SK-N-SH (cell line): ENCODE measurements around the gene CDH2.

Experiments used
- POLR2AphosphoS5 ChIP-seq: IDR thresholded peaks from 2 replicates; pipeline ENCODE4 v1.6.1; 2012; ENCODE audit warnings: low read depth, low read length
- RAD21 ChIP-seq: IDR thresholded peaks from 2 replicates; pipeline ENCODE4 v1.6.1; 2012; ENCODE audit warnings: mild to moderate bottlenecking, low read length
- TAF1 ChIP-seq: IDR thresholded peaks from 2 replicates; pipeline ENCODE4 v1.6.1; 2012; ENCODE audit warnings: low read depth, mild to moderate bottlenecking, low read length, moderate library complexity, borderline replicate concordance
- YY1 ChIP-seq: IDR thresholded peaks from 2 replicates; pipeline ENCODE4 v1.4.0; 2012; ENCODE audit warnings: low read depth, mild to moderate bottlenecking
- TF ChIP-seq, protein P1 (sequence below): fragments of 200-600 bp; sonication (generic); IDR thresholded peaks from 2 replicates; pipeline ENCODE4 v1.6.1; 2017; ENCODE audit warnings: antibody characterized with exemption, mild to moderate bottlenecking, moderate library complexity
- TF ChIP-seq, protein P2 (sequence below): IDR thresholded peaks from 2 replicates; pipeline ENCODE4 v1.4.0; 2012; ENCODE audit warnings: low read depth

DNA sequence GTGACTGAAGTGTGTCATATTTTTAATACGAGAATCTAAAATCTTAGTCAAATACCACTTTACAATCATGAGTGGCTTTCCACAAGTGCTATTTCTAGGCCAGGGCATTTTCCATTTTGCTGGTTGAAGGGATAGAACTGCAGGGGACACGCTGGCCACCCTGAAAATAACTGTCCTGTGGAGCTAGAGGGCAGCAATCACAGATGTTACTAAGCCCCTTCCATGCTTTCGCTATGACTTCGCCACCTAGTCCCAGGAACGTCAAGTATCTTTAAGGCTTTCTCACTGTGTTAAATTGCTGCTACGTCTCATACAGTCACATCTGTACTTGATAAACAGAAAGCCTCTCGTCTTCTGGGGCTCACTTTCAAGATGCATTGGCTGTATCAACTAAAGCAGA is 171.8 kb downstream of the CDH2 start:
- TF ChIP-seq TAF1 (no peak), YY1 (no peak), POLR2AphosphoS5 (no peak), RAD21 (no peak)
- TF ChIP-seq, protein P1, sequence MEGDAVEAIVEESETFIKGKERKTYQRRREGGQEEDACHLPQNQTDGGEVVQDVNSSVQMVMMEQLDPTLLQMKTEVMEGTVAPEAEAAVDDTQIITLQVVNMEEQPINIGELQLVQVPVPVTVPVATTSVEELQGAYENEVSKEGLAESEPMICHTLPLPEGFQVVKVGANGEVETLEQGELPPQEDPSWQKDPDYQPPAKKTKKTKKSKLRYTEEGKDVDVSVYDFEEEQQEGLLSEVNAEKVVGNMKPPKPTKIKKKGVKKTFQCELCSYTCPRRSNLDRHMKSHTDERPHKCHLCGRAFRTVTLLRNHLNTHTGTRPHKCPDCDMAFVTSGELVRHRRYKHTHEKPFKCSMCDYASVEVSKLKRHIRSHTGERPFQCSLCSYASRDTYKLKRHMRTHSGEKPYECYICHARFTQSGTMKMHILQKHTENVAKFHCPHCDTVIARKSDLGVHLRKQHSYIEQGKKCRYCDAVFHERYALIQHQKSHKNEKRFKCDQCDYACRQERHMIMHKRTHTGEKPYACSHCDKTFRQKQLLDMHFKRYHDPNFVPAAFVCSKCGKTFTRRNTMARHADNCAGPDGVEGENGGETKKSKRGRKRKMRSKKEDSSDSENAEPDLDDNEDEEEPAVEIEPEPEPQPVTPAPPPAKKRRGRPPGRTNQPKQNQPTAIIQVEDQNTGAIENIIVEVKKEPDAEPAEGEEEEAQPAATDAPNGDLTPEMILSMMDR, result no peak
- TF ChIP-seq, protein P2, sequence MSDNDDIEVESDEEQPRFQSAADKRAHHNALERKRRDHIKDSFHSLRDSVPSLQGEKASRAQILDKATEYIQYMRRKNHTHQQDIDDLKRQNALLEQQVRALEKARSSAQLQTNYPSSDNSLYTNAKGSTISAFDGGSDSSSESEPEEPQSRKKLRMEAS, result no peak
